ENCODE results near the gene TAAR9.
"Not testable (repeated sequence)": the region's sequence is repeated elsewhere in the genome, so short reads cannot be mapped to it uniquely, and the experiment has no call there.

- TF ChIP-seq CTCF, POLR2A, EP300 (IDR thresholded peaks at IDR 0.05): not testable (repeated sequence)
Measured at GRCh38 chr6:132534546-132534945, 3.5 kb upstream of the TAAR9 start.
